HG03457 (cell line): ENCODE results near the gene TNK2.

ENCODE experiments used
- ATAC-seq: cut with Tn5 transposase; IDR thresholded peaks from one replicate; pipeline ENCODE4 v1.9.1; 2021; ENCODE audit warnings: moderate number of reproducible peaks; ENCODE audit not compliant: unreplicated experiment

The TNK2 gene

GRCh38 chr3:195886181-195887141, 21.9 kb downstream of the TNK2 start:
- no peak for ATAC-seq

- no peak for ATAC-seq
Measured at GRCh38 chr3:195885036-195885891, 23.1 kb downstream of the TNK2 start.

GRCh38 chr3:195884691-195885035, 23.7 kb downstream of the TNK2 start:
- no peak for ATAC-seq

GRCh38 chr3:195883801-195884200, 24.6 kb downstream of the TNK2 start:
- no peak for ATAC-seq

- ATAC-seq, result no peak
Measured at GRCh38 chr3:195883160-195883559, 25.2 kb downstream of the TNK2 start.

- ATAC-seq, result no peak
Measured at GRCh38 chr3:195882002-195882441, 26.3 kb downstream of the TNK2 start.

- no peak for ATAC-seq
Measured at GRCh38 chr3:195881276-195881988, 26.9 kb downstream of the TNK2 start.

GRCh38 chr3:195880037-195880431, 28.3 kb downstream of the TNK2 start:
- ATAC-seq, result no peak

GRCh38 chr3:195879416-195880036, 28.8 kb downstream of the TNK2 start:
- ATAC-seq, result no peak

GRCh38 chr3:195878424-195879274, 29.7 kb downstream of the TNK2 start:
- no peak for ATAC-seq

GRCh38 chr3:195877767-195878423, 30.5 kb downstream of the TNK2 start:
- ATAC-seq, result no peak

GRCh38 chr3:195877136-195877715, 31.1 kb downstream of the TNK2 start:
- ATAC-seq, result no peak

- no peak for ATAC-seq
Measured at GRCh38 chr3:195876297-195877064, 31.9 kb downstream of the TNK2 start.

GRCh38 chr3:195875482-195876236, 32.7 kb downstream of the TNK2 start:
- no peak for ATAC-seq

- ATAC-seq, result no peak
Measured at GRCh38 chr3:195873971-195874370, 34.4 kb downstream of the TNK2 start.

GRCh38 chr3:195873281-195873887, 35.0 kb downstream of the TNK2 start:
- ATAC-seq, result no peak

- ATAC-seq, result no peak
Measured at GRCh38 chr3:195872800-195873199, 35.6 kb downstream of the TNK2 start.
